Activated naive CD4-positive, alpha-beta T cell treated with Interleukin-2 at 50 U/mL for 16 hours (primary cell): ENCODE measurements around the gene FUBP1.
"Not testable (repeated sequence)": the region's sequence is repeated elsewhere in the genome, so short reads cannot be mapped to it uniquely, and the experiment has no call there.

ENCODE experiments used
- DNase-seq: peaks from one replicate; pipeline ENCODE4 v3.0.0-alpha.2; 2020

FUBP1 gene

DNA sequence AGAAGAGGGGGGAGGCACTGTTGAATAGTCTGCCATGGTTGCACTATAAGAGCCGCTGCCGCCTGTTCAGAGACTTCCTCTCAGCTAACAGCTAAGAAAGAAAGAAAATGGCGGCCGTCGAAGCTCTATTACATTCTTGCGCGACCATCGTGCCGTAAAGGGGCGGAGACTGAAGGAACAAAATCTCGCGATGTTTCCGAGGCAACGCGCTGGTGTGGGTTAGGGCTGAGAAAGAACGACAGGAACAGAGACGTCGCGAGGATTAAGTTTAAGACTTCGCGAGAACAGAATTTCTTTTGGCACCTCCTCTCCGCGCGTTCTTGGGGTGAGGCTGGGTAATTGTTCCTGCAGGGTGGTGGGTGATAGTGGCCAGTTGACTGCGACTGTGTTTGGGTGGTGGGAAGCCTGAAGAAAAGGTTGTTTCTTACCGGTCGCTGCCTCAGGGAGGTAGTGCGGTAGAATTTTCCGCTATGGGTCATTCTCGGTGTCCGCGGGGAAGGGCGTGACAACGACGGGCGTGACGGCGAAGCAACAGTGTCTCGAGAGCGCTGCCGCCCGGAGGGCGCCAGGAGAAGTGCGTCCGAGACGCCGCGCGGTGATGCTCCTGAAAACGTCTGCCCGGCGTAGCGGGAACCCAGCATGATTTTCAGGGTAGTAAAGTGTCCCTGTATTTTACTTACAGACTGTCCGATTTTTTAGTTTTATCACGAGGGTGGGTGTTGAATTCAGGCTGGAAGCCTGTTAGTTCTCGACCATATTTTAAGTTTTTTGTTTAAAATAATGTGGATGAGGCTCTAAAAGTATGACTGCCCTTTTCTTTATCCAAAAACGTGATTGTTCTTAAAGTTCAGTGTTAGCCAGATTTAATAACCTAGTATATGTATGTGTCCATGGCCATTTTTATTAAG, at the start of gene FUBP1:
TSS of gene FUBP1 (minus strand) at position 104 of the 908 bp plus-strand sequence. CDS start at position 36, 68 bp downstream.
- DNase-seq = peak; percentile 95

DNA sequence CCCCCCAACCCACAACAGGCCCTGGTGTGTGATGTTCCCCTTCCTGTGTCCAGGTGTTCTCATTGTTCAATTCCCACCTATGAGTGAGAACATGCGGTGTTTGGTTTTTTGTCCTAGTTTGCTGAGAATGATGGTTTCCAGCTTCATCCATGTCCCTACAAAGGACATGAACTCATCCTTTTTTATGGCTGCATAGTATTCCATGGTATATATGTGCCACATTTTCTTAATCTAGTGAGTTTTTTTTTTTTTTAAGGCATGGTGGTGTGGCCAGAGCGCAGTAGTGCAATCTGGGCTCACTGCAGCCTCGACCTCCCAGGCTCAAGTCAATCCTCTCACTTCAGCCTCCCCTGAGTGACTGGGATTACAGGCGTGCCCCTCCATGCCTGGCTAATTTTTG, 42.3 kb upstream of the FUBP1 start:
- DNase-seq = not testable (repeated sequence)

DNA sequence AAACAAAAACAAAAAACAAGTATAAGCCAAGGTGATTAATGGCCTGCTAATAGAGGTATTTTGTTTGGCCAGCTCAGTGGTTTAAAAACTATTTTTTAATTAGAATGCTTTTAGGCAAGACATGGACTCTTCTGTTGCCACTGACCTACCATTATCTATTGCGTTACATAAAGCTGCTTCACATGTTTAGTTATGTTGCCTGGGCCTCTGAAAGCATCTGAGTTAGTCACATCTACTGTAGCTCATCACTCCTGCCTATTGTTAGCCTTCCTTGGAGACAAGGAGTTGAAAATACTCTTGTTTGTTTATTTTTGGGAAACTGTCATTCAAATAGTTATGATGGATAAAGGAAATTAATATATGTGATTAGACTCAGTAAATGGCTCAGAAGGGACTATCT, 40.2 kb upstream of the FUBP1 start:
- DNase-seq = no peak

- no peak for DNase-seq
Measured at GRCh38 chr1:78015148-78015547, 36.3 kb upstream of the FUBP1 start.

DNA sequence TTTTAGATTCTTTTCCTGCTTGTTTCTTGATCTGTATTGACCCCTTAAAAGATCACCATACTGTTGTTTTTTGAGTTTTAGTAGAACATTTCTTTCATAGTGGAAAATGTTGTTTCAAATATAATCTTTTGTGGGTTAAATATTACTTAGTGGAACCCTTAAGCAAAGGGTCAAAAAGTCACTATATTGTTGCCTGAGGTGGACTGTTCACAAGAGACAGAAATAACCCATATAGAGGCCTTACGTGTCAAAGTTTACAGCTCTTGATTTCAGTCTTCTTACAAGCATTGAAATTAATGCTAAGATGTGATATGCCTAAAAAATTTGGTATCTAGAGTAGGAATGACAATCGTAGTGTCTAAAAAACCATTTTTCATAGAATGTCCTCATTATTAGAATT, 32.2 kb upstream of the FUBP1 start:
- DNase-seq = no peak

DNA sequence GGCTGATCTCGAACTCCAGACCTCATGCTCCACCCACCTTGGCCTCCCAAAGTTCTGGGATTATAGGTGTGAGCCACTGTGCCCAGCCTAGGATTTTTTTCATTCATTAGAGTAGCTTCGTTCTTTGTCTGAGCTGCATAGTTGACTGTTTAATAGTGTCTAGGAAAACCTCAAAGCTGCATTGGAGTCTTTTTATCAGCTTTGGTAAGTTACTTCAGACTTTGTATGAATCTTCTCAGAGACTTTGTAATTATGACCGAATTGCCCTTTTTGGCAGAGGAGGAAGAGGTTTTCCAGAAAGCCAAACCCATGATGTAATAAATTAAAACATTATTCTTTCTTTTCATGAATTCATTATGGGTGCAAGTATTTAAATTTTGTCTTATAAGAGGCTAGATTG, 31.0 kb upstream of the FUBP1 start:
- no peak for DNase-seq

DNA sequence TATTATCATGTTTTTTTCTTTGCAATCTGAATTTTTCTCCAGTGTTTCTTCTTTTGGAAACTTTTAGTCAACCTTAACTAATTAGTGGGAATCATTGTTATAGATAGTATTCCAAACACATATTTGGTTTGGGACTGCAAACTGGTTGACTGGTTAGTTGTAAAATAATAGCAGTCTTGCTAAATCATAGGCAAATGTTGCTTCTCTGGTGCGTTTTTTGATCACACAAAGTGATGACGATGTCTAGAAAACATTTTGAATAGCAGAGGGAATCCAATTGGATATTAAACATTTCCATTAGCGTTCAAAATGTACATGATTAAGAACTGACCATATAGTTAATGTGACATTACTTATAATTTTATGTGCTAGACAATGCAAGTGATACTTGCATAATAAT, 30.4 kb upstream of the FUBP1 start:
- DNase-seq = no peak

DNA sequence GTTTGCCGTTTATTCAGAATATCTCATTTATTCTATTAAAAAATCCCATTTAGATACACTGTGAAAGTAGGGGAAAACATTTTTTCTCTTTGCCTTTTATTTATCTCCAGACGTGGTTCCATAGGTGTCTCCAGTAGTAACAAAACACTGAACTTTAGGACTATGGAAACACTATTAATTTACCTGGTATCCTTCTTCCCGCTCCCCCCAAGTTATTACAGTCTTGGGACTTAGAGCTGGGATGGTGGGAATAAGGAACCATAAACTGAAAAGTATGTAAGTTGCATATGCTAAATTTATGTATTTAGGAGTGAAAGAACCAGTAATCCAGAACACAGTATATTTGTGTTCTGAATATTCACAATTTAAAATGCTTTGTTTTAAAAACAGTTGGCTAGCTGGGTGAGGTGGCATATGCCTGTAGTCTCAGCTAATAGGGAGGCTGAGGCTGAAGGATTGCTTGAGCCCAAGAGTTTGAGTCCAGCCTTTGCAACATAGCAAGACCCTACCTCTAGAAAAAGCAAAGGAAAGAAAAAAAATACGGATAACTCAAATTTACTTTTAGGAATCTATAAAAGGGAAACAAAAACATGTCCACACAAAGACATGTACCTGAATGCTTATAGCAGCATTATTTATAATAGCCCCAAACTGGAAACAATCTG, 28.9 kb upstream of the FUBP1 start:
- DNase-seq = no peak

GRCh38 chr1:78006521-78006920, 27.6 kb upstream of the FUBP1 start:
- DNase-seq = no peak

DNA sequence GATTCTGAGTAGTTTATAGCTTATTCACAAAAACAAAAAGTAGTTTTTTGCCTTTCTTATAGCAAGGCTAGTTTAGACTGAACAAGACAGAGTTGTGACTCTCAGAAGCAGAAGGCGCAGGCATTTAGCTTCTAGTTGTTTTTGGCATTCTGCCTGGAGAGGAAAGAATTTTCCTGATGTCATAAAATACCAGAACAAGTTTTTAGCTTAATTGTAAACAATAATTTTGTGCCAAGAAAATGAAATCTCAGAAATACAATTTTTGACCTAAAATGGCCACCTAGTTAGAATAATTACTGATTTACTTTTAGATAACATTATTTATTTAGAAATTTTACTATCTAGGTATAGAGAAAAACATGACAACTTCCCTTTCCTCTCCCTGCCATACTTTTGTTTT, 26.9 kb upstream of the FUBP1 start:
- no peak for DNase-seq

- no peak for DNase-seq
Measured at GRCh38 chr1:78005448-78005722, 26.5 kb upstream of the FUBP1 start.

DNA sequence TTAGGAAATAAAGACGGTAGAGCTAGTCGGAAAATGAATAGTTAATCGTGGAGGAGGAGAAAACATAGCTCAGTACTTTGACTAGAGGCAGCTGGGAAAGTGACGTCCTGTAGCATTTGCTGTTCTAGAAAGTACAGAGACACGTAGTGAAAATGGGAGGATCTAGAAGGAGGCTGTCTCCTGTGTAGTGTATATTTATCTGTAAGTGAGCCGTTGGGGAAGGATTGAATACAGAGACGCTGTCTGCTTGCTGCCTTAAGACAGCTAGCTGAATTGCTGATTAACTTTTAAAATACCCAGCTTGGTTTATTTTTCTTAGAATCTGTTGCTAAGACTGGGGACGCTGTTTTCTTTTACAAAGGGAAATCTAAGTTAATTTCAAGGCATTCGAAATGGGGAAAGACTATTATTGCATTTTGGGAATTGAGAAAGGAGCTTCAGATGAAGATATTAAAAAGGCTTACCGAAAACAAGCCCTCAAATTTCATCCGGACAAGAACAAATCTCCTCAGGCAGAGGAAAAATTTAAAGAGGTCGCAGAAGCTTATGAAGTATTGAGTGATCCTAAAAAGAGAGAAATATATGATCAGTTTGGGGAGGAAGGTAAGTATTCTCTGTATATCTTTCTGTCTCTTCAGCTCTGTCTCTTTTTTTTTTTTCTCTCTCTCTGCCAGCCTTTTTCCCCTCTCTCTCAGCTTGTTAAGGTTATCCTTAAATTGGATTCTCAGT, 26.0 kb upstream of the FUBP1 start, which contains the start of gene DNAJB4:
TSS of gene DNAJB4 (plus strand) at position 221 of the 729 bp plus-strand sequence. CDS start at position 393, 172 bp downstream.
- DNase-seq = peak; percentile 52

GRCh38 chr1:78003882-78004718, 25.2 kb upstream of the FUBP1 start:
- DNase-seq = peak; percentile 44

GRCh38 chr1:78003070-78003746, 24.3 kb upstream of the FUBP1 start:
- DNase-seq = no peak

DNA sequence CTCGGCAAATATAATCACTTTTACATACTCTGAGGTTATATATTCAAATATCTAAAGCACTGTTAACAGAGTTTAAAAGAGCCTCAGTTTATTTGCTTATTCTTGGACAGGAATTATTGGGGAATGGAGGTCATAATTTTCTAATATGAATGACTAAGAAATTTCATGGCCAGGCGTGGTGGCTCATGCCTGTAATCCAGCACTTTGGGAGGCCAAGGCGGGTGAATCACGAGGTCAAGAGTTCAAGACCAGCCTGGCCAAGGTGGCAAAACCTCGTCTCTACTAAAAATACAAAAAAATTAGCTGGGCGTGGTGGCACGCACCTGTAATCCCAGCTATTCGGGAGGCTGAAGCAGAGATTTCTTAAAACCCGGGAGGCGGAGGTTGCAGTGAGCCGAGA, 21.7 kb upstream of the FUBP1 start:
- DNase-seq = not testable (repeated sequence)

DNA sequence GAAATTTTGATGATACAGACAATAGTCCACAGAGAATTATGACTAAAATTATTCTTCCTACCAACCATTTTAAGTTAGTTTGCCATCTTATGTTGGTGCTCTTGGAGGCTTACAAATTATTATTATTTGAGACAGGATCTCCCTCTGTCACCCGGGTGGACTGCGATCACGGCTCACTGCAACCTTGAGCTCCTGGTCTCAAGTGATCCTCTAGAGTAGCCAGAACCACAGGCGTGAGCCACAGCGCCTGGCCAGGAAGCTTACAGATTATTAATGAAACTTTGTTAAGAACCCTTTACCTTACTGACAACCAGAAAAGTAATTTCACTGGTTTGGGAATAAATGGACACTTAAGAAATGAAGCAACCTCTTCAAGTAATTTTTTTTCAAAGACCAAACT, 17.9 kb upstream of the FUBP1 start:
- no peak for DNase-seq

DNA sequence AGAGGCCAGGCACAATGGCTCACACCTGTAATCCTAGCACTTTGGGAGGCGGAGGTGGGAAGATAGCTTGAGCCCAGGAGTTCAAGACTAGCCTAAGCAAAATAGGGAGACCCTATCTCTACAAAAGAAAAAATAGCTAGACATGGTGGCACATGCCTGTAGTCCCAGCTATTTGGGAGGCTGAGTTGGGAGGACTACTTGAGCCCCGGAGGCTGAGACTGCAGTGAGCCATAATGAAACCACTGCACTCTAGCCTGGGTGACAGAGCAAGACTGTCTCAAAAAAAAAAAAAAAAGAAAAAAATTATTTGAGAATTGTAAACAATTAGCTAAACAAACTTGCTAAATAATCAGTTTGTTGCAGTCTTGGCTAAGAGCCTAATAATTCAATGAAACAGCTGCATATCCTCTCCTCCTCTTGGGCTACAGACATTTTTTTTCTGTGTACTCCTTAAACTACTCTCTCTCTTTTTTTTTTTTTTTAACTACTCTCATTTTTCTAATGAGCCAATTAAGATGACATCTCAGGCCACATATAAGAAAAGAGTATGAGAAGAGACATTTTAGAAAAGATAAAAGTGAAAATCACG, 15.3 kb upstream of the FUBP1 start:
- no peak for DNase-seq

- no peak for DNase-seq
Measured at GRCh38 chr1:77991638-77992037, 12.8 kb upstream of the FUBP1 start.

GRCh38 chr1:77990629-77991204, 11.8 kb upstream of the FUBP1 start:
- DNase-seq = no peak

DNA sequence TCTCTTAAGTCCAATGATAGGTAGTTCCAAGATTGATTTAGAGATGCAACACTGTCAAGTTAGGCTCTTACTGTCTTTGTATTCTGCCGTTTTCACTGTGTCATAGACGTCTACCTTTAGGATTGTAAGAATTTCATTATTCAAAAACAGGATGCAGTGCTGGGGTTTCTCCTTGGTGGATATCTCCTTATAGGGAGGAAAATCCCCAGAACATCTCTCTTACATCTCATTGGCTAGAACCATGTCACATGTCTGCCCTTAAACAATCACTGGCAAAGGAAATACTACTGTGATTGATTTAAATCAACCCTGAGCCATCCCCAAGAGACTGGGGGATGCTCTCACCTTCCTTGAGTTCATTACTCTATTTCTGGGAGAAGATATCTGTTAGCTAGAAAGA, 10.9 kb upstream of the FUBP1 start:
- DNase-seq = no peak

DNA sequence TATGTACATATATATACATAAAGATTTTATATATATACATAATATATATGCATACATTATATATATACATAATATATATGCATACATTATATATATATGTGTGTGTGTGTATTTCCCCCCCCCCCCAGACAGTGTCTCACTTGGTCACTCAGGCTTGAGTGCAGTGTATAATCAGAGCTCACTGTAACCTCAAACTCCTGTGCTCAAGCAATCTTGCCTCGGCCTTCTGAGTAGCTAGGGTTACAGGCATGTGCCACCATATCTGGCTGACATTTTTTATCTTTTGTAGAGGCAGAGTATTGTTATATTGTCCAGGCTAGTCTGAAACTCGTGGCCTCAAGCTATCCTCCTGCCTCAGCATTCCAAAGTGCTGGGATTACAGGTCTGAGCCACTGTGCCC, 9.0 kb upstream of the FUBP1 start:
- no peak for DNase-seq
